ENCODE measurements around the gene PHLPP1. TPM values are rescaled to one million over a fixed set of nuclear protein-coding genes. Genes with fewer than 3 reads are reported as not detected.

The PHLPP1 gene
- total RNA-seq, 2 experiments from 2014 or later, result 8.0 to 8.7 TPM

- no peaks in the 10 kb centered on the region for H3K4me1 Mint-ChIP-seq (ENCODE audit: low read depth)
- H3K9me3 Mint-ChIP-seq, result no peaks in the 10 kb centered on the region
- POLR2A ChIA-PET, result no interaction called here
- CTCF ChIA-PET, result no interaction called here
- H3K4me3 Mint-ChIP-seq, result no peak overlapping the region
- H3K27me3 Mint-ChIP-seq, result peaks cover 12% of the 10 kb centered on the region
- H3K36me3 Mint-ChIP-seq, result no peaks in the 10 kb centered on the region
- H3K27ac Mint-ChIP-seq, result no peak overlapping the region
- intact Hi-C loops (cut with micrococcal nuclease), result no loop called here
- DNase-seq, result no peak
These were observed 275.3 kb downstream of the PHLPP1 start for GRCh38 chr18:62990653-62991052.

- Mint-ChIP-seq H3K36me3 (no peaks in the 10 kb centered on the region), H3K4me1 (ENCODE audit: low read depth) (no peaks in the 10 kb centered on the region), H3K27me3 (peaks cover 12% of the 10 kb centered on the region), H3K27ac (no peak overlapping the region), H3K4me3 (no peak overlapping the region), H3K9me3 (no peaks in the 10 kb centered on the region)
- DNase-seq, result no peak
- intact Hi-C loops (cut with micrococcal nuclease), result no loop called here
- POLR2A ChIA-PET, result no interaction called here
- CTCF ChIA-PET, result no interaction called here
These were observed 276.0 kb downstream of the PHLPP1 start for GRCh38 chr18:62991389-62991788.

- POLR2A ChIA-PET, result no interaction called here
- Mint-ChIP-seq H3K9me3 (no peaks in the 10 kb centered on the region), H3K27ac (no peak overlapping the region), H3K27me3 (peaks cover 12% of the 10 kb centered on the region), H3K4me3 (no peak overlapping the region), H3K4me1 (ENCODE audit: low read depth) (no peaks in the 10 kb centered on the region), H3K36me3 (no peaks in the 10 kb centered on the region)
- intact Hi-C loops (cut with micrococcal nuclease), result no loop called here
- CTCF ChIA-PET, result no interaction called here
- DNase-seq, result no peak
These were observed 276.6 kb downstream of the PHLPP1 start for GRCh38 chr18:62991959-62992358.

- Mint-ChIP-seq H3K9me3 (no peaks in the 10 kb centered on the region), H3K36me3 (no peaks in the 10 kb centered on the region), H3K27me3 (peaks cover 12% of the 10 kb centered on the region), H3K27ac (no peak overlapping the region), H3K4me3 (no peak overlapping the region), H3K4me1 (ENCODE audit: low read depth) (no peaks in the 10 kb centered on the region)
- ChIA-PET CTCF (interaction anchor here (1.2 kb wide), 1 partner anchor 25 kb away, joined by 4 read pairs; no protein-coding TSS in a partner anchor), POLR2A (interaction anchor here (0.6 kb wide), 1 partner anchor 204 kb away, joined by 3 read pairs; no protein-coding TSS in a partner anchor)
- intact Hi-C loops (cut with micrococcal nuclease), result no loop called here
- DNase-seq, result no peak
These were observed 277.6 kb downstream of the PHLPP1 start for GRCh38 chr18:62992877-62993365.

GRCh38 chr18:62996566-62996965, 281.2 kb downstream of the PHLPP1 start:
- Mint-ChIP-seq H3K27me3 (peaks cover 18% of the 10 kb centered on the region), H3K27ac (no peak overlapping the region), H3K4me1 (ENCODE audit: low read depth) (no peaks in the 10 kb centered on the region), H3K4me3 (no peak overlapping the region), H3K36me3 (no peaks in the 10 kb centered on the region), H3K9me3 (no peaks in the 10 kb centered on the region)
- DNase-seq, result no peak
- POLR2A ChIA-PET, result no interaction called here
- CTCF ChIA-PET, result interaction anchor here (0.7 to 1.0 kb wide), 3 partner anchors 14 to 282 kb away, joined by 3 read pairs; no protein-coding TSS in a partner anchor
- intact Hi-C loops (cut with micrococcal nuclease), result no loop called here

GRCh38 chr18:62997076-62997475, 281.7 kb downstream of the PHLPP1 start:
- no peaks in the 10 kb centered on the region for H3K4me1 Mint-ChIP-seq (ENCODE audit: low read depth)
- intact Hi-C loops (cut with micrococcal nuclease), result no loop called here
- no peaks in the 10 kb centered on the region for H3K9me3 Mint-ChIP-seq
- ChIA-PET POLR2A (no interaction called here), CTCF (no interaction called here)
- no peak overlapping the region for H3K27ac Mint-ChIP-seq
- no peak overlapping the region for H3K4me3 Mint-ChIP-seq
- H3K36me3 Mint-ChIP-seq, result no peaks in the 10 kb centered on the region
- peaks cover 18% of the 10 kb centered on the region for H3K27me3 Mint-ChIP-seq
- DNase-seq, result no peak

GRCh38 chr18:62998443-62998842, 283.1 kb downstream of the PHLPP1 start:
- POLR2A ChIA-PET, result no interaction called here
- Mint-ChIP-seq H3K27me3 (peaks cover 18% of the 10 kb centered on the region), H3K4me3 (no peak overlapping the region), H3K9me3 (no peaks in the 10 kb centered on the region), H3K36me3 (no peaks in the 10 kb centered on the region), H3K4me1 (ENCODE audit: low read depth) (no peaks in the 10 kb centered on the region), H3K27ac (no peak overlapping the region)
- intact Hi-C loops (cut with micrococcal nuclease), result no loop called here
- CTCF ChIA-PET, result interaction anchor here (1.3 to 1.6 kb wide), 2 partner anchors 16 to 18 kb away, joined by 4 to 6 read pairs; no protein-coding TSS in a partner anchor
- no peak for DNase-seq

GRCh38 chr18:62999392-62999791, 284.1 kb downstream of the PHLPP1 start:
- CTCF ChIA-PET, result interaction anchor here (1.1 to 1.6 kb wide), 3 partner anchors 17 to 440 kb away, joined by 4 to 6 read pairs (median 4); no protein-coding TSS in a partner anchor

GRCh38 chr18:62999921-63000320, 284.6 kb downstream of the PHLPP1 start:
- no peak for DNase-seq
- intact Hi-C loops (cut with micrococcal nuclease), result no loop called here
- Mint-ChIP-seq H3K36me3 (no peaks in the 10 kb centered on the region), H3K9me3 (no peaks in the 10 kb centered on the region), H3K4me1 (ENCODE audit: low read depth) (no peaks in the 10 kb centered on the region), H3K27ac (no peak overlapping the region), H3K27me3 (peaks cover 14% of the 10 kb centered on the region), H3K4me3 (no peak overlapping the region)
- ChIA-PET POLR2A (no interaction called here), CTCF (interaction anchor here (1.1 to 1.6 kb wide), 3 partner anchors 17 to 439 kb away, joined by 4 to 6 read pairs (median 4); no protein-coding TSS in a partner anchor)

More at GRCh38 chr18:62999392-62999791, 284.1 kb downstream of the PHLPP1 start:
- no peak overlapping the region for H3K4me3 Mint-ChIP-seq
- H3K36me3 Mint-ChIP-seq, result no peaks in the 10 kb centered on the region
- DNase-seq, result no peak
- no peaks in the 10 kb centered on the region for H3K9me3 Mint-ChIP-seq
- peaks cover 14% of the 10 kb centered on the region for H3K27me3 Mint-ChIP-seq
- no peak overlapping the region for H3K27ac Mint-ChIP-seq
- POLR2A ChIA-PET, result interaction anchor here (0.5 kb wide), 1 partner anchor 406 kb away, joined by 4 read pairs; no protein-coding TSS in a partner anchor
- intact Hi-C loops (cut with micrococcal nuclease), result no loop called here
- no peaks in the 10 kb centered on the region for H3K4me1 Mint-ChIP-seq (ENCODE audit: low read depth)

GRCh38 chr18:63000839-63001238, 285.5 kb downstream of the PHLPP1 start:
- Mint-ChIP-seq H3K9me3 (no peaks in the 10 kb centered on the region), H3K27me3 (peaks cover 11% of the 10 kb centered on the region), H3K36me3 (no peaks in the 10 kb centered on the region), H3K4me1 (ENCODE audit: low read depth) (no peaks in the 10 kb centered on the region), H3K4me3 (no peak overlapping the region), H3K27ac (no peak overlapping the region)
- DNase-seq, result no peak
- CTCF ChIA-PET, result no interaction called here
- POLR2A ChIA-PET, result no interaction called here
- intact Hi-C loops (cut with micrococcal nuclease), result no loop called here

- CTCF ChIA-PET, result no interaction called here
- Mint-ChIP-seq H3K27ac (no peak overlapping the region), H3K4me1 (ENCODE audit: low read depth) (no peaks in the 10 kb centered on the region), H3K27me3 (peaks cover 11% of the 10 kb centered on the region), H3K36me3 (no peaks in the 10 kb centered on the region), H3K4me3 (no peak overlapping the region), H3K9me3 (no peaks in the 10 kb centered on the region)
- intact Hi-C loops (cut with micrococcal nuclease), result no loop called here
- no peak for DNase-seq
- POLR2A ChIA-PET, result no interaction called here
These were observed 286.5 kb downstream of the PHLPP1 start for GRCh38 chr18:63001861-63002260.

GRCh38 chr18:63002305-63002704, 287.0 kb downstream of the PHLPP1 start:
- CTCF ChIA-PET, result no interaction called here
- no peaks in the 10 kb centered on the region for H3K9me3 Mint-ChIP-seq

GRCh38 chr18:63002803-63003445, 287.6 kb downstream of the PHLPP1 start:
- no peak for DNase-seq
- intact Hi-C loops (cut with micrococcal nuclease), result no loop called here
- H3K4me3 Mint-ChIP-seq, result no peak overlapping the region
- H3K27me3 Mint-ChIP-seq, result peaks cover 11% of the 10 kb centered on the region
- H3K4me1 Mint-ChIP-seq (ENCODE audit: low read depth), result no peaks in the 10 kb centered on the region
- POLR2A ChIA-PET, result no interaction called here
- no peak overlapping the region for H3K27ac Mint-ChIP-seq
- no peaks in the 10 kb centered on the region for H3K36me3 Mint-ChIP-seq
- CTCF ChIA-PET, result no interaction called here
- H3K9me3 Mint-ChIP-seq, result no peaks in the 10 kb centered on the region

More at GRCh38 chr18:63002305-63002704, 287.0 kb downstream of the PHLPP1 start:
- Mint-ChIP-seq H3K27ac (no peak overlapping the region), H3K27me3 (peaks cover 11% of the 10 kb centered on the region), H3K36me3 (no peaks in the 10 kb centered on the region), H3K4me1 (ENCODE audit: low read depth) (no peaks in the 10 kb centered on the region), H3K4me3 (no peak overlapping the region)
- intact Hi-C loops (cut with micrococcal nuclease), result no loop called here
- POLR2A ChIA-PET, result no interaction called here
- DNase-seq, result no peak
